Tibial artery (tissue), 4 donors: Measurements from ENCODE around the gene LCMT1.

Experiments
- DNase-seq, 2 donors: peaks; one replicate each; pipeline ENCODE4 v3.0.0-alpha.2; 2019
- H3K27ac ChIP-seq, 2 donors: fragments of 200-600 bp; sonication (generic) in 1 of 2; 1 replicate in 1 of 2; 2 replicates in 1 of 2; pipeline ENCODE4 v1.5.1; 2018 to 2019; ENCODE audit warnings: mild to moderate bottlenecking in 1 of 2
- H3K27me3 ChIP-seq, 2 donors: fragments of 200-600 bp; sonication (generic) in 1 of 2; one replicate each; pipeline versions ENCODE4 v1.5.1 to v1.6.0; 2016 to 2019
- H3K36me3 ChIP-seq, 3 donors: fragments of 200-600 bp; sonication (generic) in 2 of 3; one replicate each; pipeline ENCODE4 v1.5.1; 2016 to 2019; ENCODE audit warnings: mild to moderate bottlenecking in 2 of 3
- H3K4me1 ChIP-seq, 4 donors: fragments of 200-600 bp; sonication (generic) in 2 of 4; 1 replicate in 3 of 4; 2 replicates in 1 of 4; pipeline ENCODE4 v1.5.1; 2016 to 2019
- H3K4me3 ChIP-seq, 2 donors: fragments of 200-600 bp; sonication (generic) in 1 of 2; 1 replicate in 1 of 2; 2 replicates in 1 of 2; pipeline ENCODE4 v1.5.1; 2018 to 2019; ENCODE audit warnings: mild to moderate bottlenecking in 2 of 2
- H3K9me3 ChIP-seq, 3 donors: fragments of 200-600 bp; sonication (generic) in 1 of 3; one replicate each; pipeline ENCODE4 v1.5.1; 2016 to 2019
- CTCF ChIP-seq, 2 experiments: fragments of 200-600 bp in 1 of 2; fragments of 450-650 bp in 1 of 2; IDR thresholded peaks; one replicate each; pipeline ENCODE4 v1.5.1; 2017 to 2019; ENCODE audit warnings: antibody characterized with exemption in 2 of 2, mild to moderate bottlenecking in 1 of 2, moderate library complexity in 1 of 2
- intact Hi-C: fragments of 100-400 bp; cut with DNase I; formaldehyde crosslinking; loops from one replicate; pipeline ENCODE4 v1.15.0; 2023; ENCODE audit warnings: low total_unique reads

Gene LCMT1

GRCh38 chr16:25097276-25097975 lies 14.1 kb upstream of the LCMT1 start:
- intact Hi-C loops = loop anchor here (10.0 kb wide), 1 partner anchor 183 kb away; no protein-coding TSS in a partner anchor
- DNase-seq = no peak
- Histone ChIP-seq H3K27me3 (no peaks in the 10 kb centered on the region), H3K36me3 (no peaks in the 10 kb centered on the region), H3K4me1 (no peaks in the 10 kb centered on the region), H3K9me3 (no peaks in the 10 kb centered on the region), H3K27ac (no peak overlapping the region), H3K4me3 (no peak overlapping the region)
- TF ChIP-seq CTCF (IDR thresholded peaks at IDR 0.05) = no peak

DNA sequence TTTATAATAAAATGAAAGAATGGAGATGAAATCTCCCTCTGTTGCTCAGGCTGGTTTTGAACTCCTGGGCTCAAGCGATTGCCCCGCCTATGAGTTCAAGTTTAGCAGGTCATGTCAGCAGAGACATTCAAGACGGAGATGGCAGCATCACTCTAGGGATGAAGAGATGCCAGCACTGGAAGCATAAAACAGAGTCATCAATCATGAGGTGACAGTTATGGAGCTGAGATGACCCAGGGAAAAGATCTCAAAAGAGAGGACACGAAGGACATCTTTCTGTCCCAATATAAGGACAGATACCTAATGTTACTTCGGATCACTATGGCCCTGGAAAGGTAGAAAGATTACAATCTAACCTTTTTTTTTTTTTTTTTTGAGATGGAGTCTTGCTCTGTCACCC lies 11.0 kb upstream of the LCMT1 start:
- Histone ChIP-seq H3K4me1 (no peaks in the 10 kb centered on the region), H3K36me3 (no peaks in the 10 kb centered on the region), H3K27me3 (no peaks in the 10 kb centered on the region), H3K27ac (no peak overlapping the region), H3K9me3 (no peaks in the 10 kb centered on the region), H3K4me3 (no peak overlapping the region)
- no peak for DNase-seq
- intact Hi-C loops = loop anchor here (10.0 kb wide), 1 partner anchor 154 kb away; the partner anchor contains the start of gene ZKSCAN2
- TF ChIP-seq CTCF (IDR thresholded peaks at IDR 0.05) = no peak

- H3K4me3 ChIP-seq = peak overlapping the region; percentile 87 to 93
- no peaks in the 10 kb centered on the region for H3K36me3 ChIP-seq
- DNase-seq = peak; percentile 95 to 97
- H3K4me1 ChIP-seq = peaks cover 0 to 33% (median 23%) of the 10 kb centered on the region in 4 donors
- intact Hi-C loops = loop anchor here (5.0 to 10.0 kb wide), 2 partner anchors 40 to 148 kb away; partner anchors contain the start of gene ZKSCAN2
- TF ChIP-seq CTCF (IDR thresholded peaks at IDR 0.05) = peak in 1 of 2 experiments; percentile 11
- no peaks in the 10 kb centered on the region for H3K27me3 ChIP-seq
- no peaks in the 10 kb centered on the region for H3K9me3 ChIP-seq
- H3K27ac ChIP-seq = peak overlapping the region; percentile 89 to 92
These were observed 4.7 kb upstream of the LCMT1 start for GRCh38 chr16:25106567-25107465.

GRCh38 chr16:25107466-25107792 lies 4.1 kb upstream of the LCMT1 start:
- Histone ChIP-seq H3K9me3 (no peaks in the 10 kb centered on the region), H3K4me3 (peak overlapping the region; percentile 87 to 93), H3K36me3 (no peaks in the 10 kb centered on the region), H3K27ac (peak overlapping the region; percentile 89 to 92), H3K4me1 (peaks cover 0 to 39% (median 29%) of the 10 kb centered on the region in 4 donors), H3K27me3 (no peaks in the 10 kb centered on the region)
- intact Hi-C loops = loop anchor here (5.0 to 10.0 kb wide), 2 partner anchors 40 to 147 kb away; partner anchors contain the start of gene ZKSCAN2
- no peak for DNase-seq
- no peak for TF ChIP-seq CTCF (IDR thresholded peaks at IDR 0.05)

GRCh38 chr16:25108054-25108453 lies 3.5 kb upstream of the LCMT1 start:
- intact Hi-C loops = loop anchor here (5.0 to 10.0 kb wide), 2 partner anchors 41 to 147 kb away; partner anchors contain the start of gene ZKSCAN2
- Histone ChIP-seq H3K27me3 (no peaks in the 10 kb centered on the region), H3K36me3 (no peaks in the 10 kb centered on the region), H3K4me3 (no peak overlapping the region), H3K27ac (peak overlapping the region in 1 of 2 donors; percentile 92), H3K9me3 (no peaks in the 10 kb centered on the region), H3K4me1 (peaks cover 0 to 45% (median 33%) of the 10 kb centered on the region in 4 donors)
- no peak for DNase-seq
- no peak for TF ChIP-seq CTCF (IDR thresholded peaks at IDR 0.05)
